Putamen (tissue), 1 donor: Measurements from ENCODE around the gene PIAS1.
A peak's percentile ranks its signal among the peaks of the same experiment; 100 is the strongest.
"Not testable (repeated sequence)": the region's sequence is repeated elsewhere in the genome, so short reads cannot be mapped to it uniquely, and the experiment has no call there.

Experiments used
- DNase-seq: peaks from one replicate; pipeline ENCODE4 v3.0.0-alpha.2; 2016; ENCODE audit warnings: low spot score

Gene PIAS1

GRCh38 chr15:68034719-68035293 is 19.3 kb upstream of the PIAS1 start:
- no peak for DNase-seq

- no peak for DNase-seq
Measured at GRCh38 chr15:68038246-68038645, 15.9 kb upstream of the PIAS1 start.

- DNase-seq, result no peak
Measured at GRCh38 chr15:68040144-68040543, 14.0 kb upstream of the PIAS1 start.

GRCh38 chr15:68042156-68042854 is 11.8 kb upstream of the PIAS1 start:
- no peak for DNase-seq

- DNase-seq, result no peak
Measured at GRCh38 chr15:68042855-68043222, 11.3 kb upstream of the PIAS1 start.

GRCh38 chr15:68045289-68046265 is 8.5 kb upstream of the PIAS1 start:
- no peak for DNase-seq

- no peak for DNase-seq
Measured at GRCh38 chr15:68047826-68048225, 6.3 kb upstream of the PIAS1 start.

GRCh38 chr15:68051109-68051508 is 3.0 kb upstream of the PIAS1 start:
- no peak for DNase-seq

GRCh38 chr15:68051907-68052306 is 2.2 kb upstream of the PIAS1 start:
- no peak for DNase-seq

GRCh38 chr15:68052431-68052830 is 1.7 kb upstream of the PIAS1 start:
- DNase-seq, result no peak

GRCh38 chr15:68053001-68053400 is 1.1 kb upstream of the PIAS1 start:
- DNase-seq, result no peak

GRCh38 chr15:68054628-68055223 is 611 bp downstream of the PIAS1 start:
- DNase-seq, result peak; percentile 43

- peak; percentile 40 for DNase-seq
Measured at GRCh38 chr15:68055224-68055705, 1.1 kb downstream of the PIAS1 start.

- no peak for DNase-seq
Measured at GRCh38 chr15:68056097-68056865, 2.2 kb downstream of the PIAS1 start.

GRCh38 chr15:68057034-68057433 is 2.9 kb downstream of the PIAS1 start:
- no peak for DNase-seq

GRCh38 chr15:68057758-68058157 is 3.6 kb downstream of the PIAS1 start:
- DNase-seq, result no peak

GRCh38 chr15:68058970-68059369 is 4.9 kb downstream of the PIAS1 start:
- DNase-seq, result not testable (repeated sequence)

GRCh38 chr15:68059630-68060029 is 5.5 kb downstream of the PIAS1 start:
- no peak for DNase-seq

- DNase-seq, result no peak
Measured at GRCh38 chr15:68061171-68061570, 7.1 kb downstream of the PIAS1 start.

GRCh38 chr15:68061602-68062001 is 7.5 kb downstream of the PIAS1 start:
- no peak for DNase-seq

GRCh38 chr15:68062214-68062613 is 8.1 kb downstream of the PIAS1 start:
- DNase-seq, result no peak
